GM23248 (cell line): ENCODE results near the gene CMTR1.

Source experiments
- EZH2 ChIP-seq: fragments of 200-600 bp; sonication (generic); IDR thresholded peaks from 2 replicates; pipeline ENCODE4 v1.6.1; 2018; ENCODE audit warnings: antibody characterized with exemption, mild to moderate bottlenecking; ENCODE audit not compliant: insufficient read depth, poor library complexity, severe bottlenecking
- EZH2phosphoT487 ChIP-seq: fragments of 200-600 bp; sonication (generic); IDR thresholded peaks from 2 replicates; pipeline ENCODE4 v1.6.1; 2018; ENCODE audit warnings: antibody characterized with exemption, moderate library complexity, mild to moderate bottlenecking, low read depth; ENCODE audit not compliant: insufficient read depth

DNA sequence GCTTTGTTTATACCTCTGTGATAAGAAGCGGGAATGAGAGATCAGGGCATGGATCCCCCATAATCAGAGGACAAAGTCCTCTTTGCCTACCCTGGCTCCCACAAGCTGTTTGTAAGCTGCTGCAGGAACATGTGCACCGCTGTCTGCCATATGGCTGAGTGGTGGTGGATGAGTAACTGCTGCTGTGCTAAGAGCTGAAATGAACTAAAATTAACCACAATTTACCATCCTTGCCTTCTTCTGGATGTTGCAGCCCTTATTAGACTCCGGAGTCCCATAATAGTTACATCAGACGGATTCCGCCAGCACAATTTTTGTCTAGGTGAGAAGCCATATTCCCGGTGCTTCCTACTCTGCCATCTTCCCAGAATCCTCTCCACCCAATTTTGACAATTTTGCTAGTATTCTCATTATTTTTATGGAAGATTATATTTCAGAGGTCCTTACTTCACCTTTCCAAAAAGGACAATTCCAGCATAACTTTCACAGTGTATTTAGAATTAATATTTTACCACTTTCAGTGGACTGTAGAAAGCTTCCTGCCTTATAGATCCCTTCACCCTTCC is 6.0 kb upstream of the CMTR1 start:
- TF ChIP-seq EZH2 (no peak), EZH2phosphoT487 (no peak)
